GM11168 (cell line): Measurements from ENCODE around the gene CNNM1.

Source experiments
- in situ Hi-C: fragments of 300-500 bp; cut with MboI; formaldehyde crosslinking; loops from one replicate; pipeline ENCODE4 v1.12.0; 2022; ENCODE audit warnings: low sequenced_read_pairs; ENCODE audit not compliant: unreplicated experiment

CNNM1 gene

DNA sequence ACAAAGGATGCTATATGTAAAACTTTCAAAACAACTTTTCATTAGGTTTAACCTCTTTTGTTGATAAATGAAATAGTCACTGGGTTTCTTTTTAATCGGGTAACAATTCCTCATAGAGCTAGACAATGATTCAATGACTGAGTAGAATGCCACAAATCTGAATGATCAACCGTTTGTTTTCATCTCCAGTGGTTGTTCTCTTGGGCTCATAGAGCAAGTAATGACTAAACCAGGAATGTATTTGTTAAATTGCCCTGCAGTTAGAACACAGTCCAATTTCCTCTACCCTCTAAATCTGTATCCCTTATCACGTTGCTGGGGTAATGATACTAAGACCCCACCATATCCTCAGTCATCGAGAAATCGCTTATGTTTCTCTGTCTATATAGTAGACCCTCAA is 40.0 kb downstream of the CNNM1 start:
- in situ Hi-C loops: no loop called here

DNA sequence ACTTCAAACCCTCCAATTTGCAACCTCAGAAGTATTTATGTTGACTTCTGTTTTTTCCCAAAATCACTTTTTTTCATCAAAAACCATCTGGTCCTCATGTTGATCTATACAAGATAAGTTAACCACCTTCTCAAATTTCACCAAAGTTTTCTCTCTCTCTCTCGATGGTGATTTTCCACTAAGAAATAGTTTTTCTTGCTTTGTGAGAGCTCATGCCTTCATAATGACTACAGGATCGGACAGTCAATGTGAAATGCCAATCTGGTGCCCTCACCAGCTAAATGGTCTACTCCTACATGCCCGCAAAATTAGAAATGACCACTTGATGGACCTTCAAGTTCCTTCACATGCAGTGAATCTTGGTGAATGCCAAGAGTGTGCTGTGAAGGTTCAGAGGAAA is 40.4 kb downstream of the CNNM1 start:
- in situ Hi-C loops: no loop called here

DNA sequence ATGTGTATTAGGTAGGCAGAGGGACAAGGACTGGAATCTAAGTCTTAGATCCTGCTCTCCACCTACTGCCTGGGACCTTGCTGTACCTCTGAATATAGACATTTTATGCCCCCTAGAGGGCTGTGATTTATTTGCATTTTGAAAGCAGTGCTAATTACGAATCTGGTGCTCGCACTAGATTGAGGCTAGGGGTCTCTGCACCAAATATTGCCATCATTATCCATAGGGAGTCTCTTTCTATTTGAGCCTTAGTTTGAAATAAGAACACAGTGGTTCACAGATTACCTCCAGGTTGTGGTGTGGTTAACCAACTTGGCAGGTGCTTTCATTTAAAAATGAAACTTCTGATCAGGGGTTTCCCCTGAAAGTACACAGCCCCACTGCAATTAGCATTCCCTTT is 41.8 kb downstream of the CNNM1 start:
- in situ Hi-C loops: no loop called here

DNA sequence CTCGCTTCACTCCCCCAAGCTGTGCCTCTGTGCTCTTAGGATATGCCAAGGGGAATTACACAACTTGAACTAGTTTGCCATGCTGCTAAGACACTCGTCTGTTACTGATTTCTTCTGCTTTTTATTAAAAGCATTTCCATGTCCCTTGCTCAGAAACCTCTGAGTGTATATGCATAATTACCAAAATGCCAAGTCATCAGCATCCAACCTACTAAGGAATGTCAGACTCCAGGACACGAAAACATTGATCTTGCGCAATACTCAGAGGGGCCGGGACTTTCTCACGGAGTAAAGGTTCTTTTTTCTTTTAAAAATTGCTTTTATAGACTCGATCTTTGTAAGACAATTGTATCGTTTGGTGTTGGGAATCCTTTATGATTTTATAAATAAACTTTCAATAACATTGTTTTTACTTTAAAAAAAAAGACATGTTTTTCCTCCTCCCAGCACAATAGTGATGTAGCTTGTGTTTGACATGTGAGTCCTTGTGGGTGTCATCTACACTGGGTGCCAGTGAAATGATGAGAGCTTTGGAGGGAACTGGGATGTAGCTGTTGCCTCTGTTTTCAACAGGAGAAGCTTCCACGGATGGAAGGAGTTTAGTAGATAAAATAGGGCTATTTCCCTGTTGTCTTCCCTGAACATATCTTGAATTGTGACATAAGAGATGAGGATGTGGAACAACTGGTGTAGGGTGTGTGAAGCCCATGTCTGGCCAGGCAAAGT is 43.6 kb downstream of the CNNM1 start:
- in situ Hi-C loops: no loop called here

DNA sequence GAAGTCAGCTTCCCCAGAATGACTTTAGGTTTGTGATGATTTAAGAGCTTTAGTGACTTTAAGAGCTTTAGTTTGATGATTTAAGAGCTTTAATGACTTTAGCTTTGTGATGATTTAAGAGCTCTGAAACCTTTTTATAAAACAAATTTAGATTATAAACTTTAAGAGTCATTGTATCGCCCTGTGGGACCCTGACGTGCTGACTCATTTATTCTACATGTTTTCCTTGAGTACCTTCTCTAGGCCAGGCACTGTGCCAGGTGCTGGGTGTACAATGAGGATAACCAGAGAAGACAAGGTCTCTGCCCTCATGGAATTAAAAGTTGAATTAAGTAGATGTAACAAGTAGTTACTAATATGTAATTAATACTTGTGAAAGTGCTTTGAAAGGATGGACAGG is 45.4 kb downstream of the CNNM1 start:
- in situ Hi-C loops: no loop called here

DNA sequence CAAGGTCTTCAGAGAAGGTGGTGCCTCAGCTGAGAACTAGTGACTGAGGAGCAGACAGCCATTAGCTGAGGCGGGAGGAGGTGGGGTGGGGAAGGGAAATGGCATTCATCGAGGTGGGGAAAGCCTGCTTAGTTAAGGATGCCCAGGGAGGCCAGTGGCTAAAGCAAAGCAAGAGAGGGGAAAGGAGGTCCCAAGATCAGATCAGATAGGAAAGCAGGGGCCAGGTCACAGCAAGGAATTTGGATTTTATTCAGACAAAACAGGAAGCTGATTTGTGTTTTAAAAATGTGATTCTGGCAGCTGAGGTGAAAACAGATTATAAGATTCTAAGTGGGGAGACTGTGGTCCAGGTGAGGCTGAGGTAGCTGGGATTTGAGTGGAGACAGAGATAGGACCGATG is 45.8 kb downstream of the CNNM1 start:
- in situ Hi-C loops: no loop called here

DNA sequence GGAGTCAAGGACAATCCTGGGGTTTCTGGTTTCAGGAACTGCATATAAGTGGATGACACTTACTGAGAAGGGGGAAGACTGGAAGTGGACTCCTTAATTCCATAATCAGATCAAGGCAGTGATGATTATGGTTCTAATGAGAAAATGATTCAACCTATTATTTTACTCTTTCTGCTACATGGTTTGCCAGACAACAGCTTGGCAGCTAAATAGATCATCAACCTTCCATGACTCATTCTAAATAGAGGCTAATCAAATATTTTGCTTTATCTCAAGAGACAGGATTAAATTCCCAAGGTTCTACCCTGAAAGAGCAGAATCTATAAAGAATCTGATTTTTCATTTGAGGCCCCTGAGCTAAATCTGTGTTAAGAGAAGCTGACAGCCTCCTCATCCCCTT is 46.3 kb downstream of the CNNM1 start:
- in situ Hi-C loops: no loop called here

DNA sequence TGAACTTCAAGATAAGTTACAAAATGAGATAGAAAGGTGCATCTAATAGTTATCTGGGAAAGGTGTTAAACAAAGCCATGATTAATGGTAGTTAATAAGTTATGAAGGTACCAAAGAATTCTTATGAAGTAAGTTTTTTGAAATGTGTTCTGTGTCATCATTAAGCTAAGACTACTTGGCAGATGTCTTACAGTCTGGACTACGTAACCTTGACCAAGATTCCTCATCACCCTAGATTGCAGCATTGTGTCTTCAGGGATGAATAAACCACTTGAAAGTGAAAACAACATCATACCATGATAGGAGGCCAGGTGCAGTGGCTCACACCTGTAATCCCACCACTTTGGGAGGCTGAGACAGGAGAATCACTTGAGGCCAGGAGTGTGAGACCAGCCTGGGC is 53.0 kb downstream of the CNNM1 start:
- in situ Hi-C loops: no loop called here

DNA sequence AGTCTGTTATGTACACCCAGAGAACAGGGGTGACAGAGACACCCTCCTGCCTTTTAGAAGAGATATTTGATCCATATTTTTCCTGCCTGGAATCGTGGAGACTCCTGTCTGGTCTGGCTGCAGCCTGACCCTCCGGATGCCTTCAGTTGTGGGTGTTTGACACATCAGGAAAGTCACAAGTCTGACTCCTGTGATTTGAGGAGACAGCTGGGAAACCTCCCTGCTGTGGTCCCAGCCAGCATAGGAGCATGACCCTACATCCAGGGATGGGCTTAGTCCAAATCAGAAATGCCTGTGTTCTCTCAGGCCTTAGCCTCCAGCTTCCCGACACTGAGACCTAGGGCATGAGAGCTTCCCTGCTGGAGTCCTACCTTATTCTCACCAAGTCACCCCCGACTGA is 57.9 kb downstream of the CNNM1 start:
- in situ Hi-C loops: no loop called here

DNA sequence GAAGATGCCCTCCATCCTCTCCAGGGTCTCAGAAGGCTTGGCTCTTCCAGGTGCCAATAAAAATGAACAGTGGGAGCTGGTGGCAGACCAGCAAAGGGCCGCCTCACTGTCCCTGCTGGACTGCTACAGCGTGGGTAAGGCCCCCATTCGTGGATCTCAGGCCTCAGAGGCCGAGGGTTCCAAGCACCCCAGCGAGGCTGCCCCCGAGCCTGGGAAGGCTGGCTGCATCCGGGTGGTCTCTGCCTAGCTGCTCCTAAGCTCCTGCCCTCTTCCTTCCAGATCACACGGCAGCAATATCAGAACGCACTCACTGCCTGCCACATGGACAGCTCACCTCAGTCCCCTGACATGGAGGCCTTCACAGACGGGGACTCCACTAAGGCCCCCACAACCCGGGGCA is 58.4 kb downstream of the CNNM1 start:
- in situ Hi-C loops: no loop called here

DNA sequence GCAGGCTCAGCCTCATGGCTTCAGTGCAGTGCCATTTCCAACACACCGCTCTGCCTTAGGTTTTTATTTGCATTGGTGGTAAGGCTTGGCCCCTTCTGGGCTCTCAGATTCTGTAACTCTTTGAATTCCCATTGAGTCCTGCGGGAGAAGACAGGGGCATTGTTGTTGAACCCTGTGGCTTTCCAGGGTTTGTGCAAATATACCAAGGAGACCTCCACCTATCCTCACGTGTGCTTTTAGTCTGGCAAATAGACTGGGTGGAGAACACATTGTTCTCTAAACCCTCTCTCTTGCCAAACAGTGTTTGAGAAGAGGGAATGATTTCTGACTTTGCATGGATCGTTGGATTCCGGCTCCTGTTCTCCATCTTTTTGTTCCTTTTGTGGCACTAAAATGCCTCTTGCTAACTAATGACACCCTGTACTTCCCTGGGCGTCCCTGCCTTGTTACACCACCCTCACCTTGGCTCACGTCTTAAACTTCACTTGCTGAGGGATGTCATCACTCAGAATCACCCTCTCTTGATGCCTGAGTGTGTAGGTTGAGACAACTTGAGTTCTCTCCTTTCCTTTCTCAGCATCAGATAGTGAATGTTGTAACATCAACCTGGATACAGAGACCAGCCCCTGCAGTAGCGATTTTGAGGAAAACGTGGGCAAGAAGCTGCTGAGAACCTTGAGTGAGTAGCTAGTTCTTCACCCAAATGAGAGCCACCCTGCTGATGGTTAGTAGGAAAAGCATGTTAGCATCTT is 60.7 kb downstream of the CNNM1 start:
- in situ Hi-C loops: no loop called here

DNA sequence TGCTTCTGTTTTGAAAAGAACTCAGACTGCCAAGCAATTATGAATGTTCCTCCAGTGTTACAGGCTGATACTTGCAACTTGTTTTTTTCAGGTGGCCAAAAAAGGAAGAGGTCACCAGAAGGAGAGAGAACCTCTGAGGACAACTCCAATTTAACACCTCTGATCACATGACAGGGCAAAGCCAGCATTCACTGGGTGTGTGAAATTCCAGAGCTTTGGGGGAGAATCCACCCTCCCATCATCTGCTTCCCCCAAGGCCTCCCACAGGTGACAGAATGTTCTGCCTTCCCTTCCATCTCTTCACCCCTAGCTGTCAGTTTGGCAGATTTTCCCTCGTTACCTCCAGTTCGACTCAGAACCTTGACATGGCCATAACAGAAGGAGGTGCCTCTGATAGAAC is 62.2 kb downstream of the CNNM1 start:
- in situ Hi-C loops: no loop called here

DNA sequence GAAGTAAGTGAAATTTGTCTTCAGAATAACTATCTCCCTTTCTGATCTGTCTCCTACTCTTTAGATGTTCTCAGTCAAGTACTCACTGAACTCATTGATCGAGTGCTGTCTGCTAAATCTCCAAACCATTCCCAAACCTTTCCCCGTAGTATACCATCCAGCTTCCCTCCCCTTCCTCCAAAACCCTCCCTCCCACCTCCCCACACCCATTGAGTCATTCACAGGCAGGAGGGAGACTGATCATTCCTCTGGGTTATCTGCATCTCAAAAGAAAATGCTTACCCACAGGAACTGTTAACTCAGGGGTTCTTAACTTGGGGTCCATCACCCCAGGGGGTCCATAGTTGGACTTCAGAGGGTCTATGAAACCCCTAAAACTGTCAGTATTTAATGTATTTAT is 63.9 kb downstream of the CNNM1 start:
- in situ Hi-C loops: no loop called here

DNA sequence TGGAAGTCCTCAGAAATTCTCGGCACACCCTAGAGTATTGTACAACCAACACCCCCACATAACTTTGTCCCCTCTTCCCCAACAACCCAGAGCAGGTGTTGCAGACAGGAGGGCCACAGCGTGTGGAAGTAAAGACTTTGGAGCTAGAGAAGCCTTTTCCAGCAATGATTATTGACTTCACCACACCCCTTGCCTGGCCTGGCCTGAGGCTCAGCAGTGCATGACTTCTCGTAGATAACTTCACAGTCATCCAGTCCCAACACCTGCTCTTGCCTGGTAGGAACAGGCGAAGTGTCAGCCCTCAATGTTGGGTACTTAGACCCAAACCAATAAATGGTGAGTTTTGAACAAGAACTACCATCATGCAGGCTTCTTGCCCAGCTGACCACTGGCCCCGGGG is 64.5 kb downstream of the CNNM1 start:
- in situ Hi-C loops: no loop called here

DNA sequence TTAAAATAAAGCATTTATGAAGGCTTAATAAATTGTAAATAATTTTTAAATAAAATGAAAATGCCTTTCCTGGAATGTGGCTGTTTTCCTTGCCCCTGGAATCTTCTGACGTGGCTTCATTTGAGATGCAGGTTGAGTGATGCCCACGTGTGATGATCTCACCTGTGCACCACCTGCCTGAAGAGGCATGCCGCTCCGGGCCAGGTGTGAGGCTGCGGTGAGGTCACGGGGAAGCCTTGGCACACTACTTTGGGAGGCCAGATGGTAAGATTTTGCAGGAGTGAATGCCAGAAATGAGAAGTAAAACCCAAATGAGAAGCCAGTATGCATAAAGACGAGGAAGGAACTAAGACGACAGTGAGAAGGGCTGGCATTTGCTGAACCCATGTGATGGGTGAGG is 65.1 kb downstream of the CNNM1 start:
- in situ Hi-C loops: no loop called here

DNA sequence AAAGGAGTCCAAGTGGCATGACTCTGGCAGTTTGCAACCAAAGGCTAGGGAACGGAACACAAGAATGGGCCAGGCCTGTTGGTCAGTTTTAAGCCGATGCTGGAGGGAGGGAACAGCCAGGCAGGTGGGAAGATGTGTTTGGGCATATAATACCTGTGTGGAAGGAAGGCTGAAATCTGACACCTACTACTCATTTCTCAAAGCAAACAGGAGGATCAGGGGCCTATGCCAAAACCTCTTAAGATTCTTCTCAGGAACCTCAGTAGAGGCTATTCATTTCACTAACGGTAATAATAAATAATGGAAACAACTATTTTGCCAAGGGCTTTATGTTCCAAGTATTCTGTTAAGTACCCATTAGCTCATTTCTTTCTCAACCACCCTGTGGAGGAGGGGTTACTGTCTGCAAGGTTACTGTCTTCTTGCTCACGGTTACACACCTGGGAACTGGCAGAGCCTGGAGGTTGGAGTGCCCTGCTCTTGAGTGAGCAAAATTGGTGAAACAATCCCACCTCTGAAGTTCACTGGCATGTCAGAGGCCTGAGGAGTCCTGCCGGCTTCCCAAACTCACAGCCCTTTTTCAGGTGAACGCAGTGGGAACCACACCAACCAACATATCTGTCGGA is 65.7 kb downstream of the CNNM1 start:
- in situ Hi-C loops: no loop called here

DNA sequence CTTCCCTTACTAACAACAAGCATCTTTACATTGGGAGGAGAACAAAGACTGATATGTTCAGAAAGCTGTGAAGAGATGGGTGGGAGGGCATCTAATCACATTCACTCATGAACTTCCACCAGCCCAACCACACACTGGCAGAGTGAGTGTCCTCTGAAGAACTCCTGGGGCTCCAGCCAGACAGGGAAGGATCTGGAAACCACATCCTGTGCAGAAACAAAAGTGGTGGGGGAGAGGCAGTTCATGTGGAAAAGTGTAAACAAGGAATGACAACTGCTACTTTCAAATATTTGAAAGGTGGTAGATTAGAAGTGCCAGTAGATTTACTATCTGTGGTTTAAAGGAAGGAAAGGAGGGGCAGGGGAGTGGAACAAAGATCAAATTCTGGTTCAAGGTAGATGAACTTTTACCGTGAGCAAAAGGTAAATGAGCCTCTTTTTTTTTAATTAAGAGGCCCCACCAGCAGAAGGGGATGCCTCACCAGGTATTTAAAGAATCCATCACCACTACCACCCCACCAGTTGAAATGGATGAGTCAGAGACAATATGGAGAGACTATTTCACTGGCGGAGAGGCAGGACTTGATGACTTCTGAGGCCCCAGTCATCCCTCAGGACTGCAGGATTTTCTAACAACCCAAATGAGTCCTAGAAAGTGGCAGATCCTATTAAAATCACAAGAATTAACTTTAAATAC is 66.7 kb downstream of the CNNM1 start:
- in situ Hi-C loops: no loop called here

DNA sequence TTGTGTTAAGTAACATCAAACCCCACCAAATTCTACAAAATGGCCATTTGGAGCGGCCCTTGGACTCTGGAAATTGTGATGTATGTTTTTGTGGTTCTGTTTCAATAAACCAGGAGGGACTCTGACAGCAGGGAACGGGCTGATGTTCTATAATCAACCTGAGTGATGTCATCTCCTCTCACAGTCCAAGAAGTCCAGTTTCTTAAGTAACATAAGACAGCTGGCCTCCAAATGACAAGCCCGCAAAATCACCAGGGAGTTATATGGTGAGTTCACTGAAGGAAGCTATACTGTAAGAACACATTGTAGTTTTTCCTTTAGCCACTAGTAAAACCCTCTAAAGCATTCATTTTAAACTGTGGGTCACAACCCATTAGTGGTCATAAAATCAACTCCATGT is 67.3 kb downstream of the CNNM1 start:
- in situ Hi-C loops: no loop called here

DNA sequence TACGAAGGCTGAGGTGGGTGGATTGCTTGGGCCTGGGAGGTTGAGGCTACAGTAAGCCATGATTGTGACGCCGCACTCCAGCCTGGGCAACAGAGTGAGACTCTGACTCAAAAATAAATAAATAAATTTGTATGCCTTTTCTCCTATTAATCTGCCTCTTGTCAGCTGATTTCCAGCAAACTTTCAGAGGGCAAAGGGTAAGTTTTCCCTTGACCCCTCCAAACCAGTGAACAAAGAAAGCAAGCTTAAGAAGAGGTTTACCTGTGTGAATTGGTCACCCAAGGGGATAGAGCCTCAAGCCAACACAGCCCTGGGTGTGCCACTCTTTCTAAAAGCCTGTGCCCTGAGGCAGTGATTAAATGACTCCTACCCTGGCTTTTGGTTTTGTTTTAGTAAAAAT is 70.5 kb downstream of the CNNM1 start:
- in situ Hi-C loops: no loop called here

DNA sequence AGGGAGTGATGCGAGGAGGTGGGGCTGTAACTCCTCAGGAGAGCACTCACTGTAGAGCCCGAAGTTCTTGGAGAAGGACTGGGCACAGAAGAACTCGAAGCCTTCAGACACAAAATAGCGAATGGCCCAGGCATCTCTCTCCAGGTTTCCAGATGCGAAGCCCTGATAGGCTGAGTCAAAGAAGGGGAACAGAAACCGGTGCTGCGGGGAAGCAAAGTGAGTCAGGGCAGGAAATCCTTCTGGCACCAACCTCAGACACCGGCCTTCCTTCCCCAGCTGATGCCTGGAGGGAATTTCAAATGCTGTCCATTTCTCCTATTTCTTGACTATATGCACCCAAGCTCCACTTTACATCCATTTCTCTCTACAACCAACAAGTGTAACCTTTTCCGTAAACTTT is 74.5 kb downstream of the CNNM1 start:
- in situ Hi-C loops: no loop called here

DNA sequence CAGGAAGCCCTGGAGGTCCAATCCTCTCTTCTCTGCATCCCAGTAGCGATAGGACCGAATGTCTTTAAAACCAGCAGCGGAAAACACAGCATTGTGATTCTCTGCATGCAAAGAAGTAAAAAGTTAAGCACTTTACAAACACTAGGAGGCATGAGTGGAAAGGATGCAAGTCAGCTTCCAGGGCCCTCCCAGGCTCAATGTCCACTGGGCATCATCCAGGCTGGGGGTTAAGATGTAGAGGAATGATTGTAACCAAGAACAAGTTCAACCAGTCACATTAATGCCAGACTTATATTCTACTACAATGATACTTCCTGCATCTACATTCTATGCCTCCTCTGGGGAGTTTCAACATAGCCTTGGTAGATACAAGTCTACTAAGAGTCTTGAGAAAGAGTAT is 77.0 kb downstream of the CNNM1 start:
- in situ Hi-C loops: no loop called here
